Esophagus muscularis mucosa (tissue), 4 donors: ENCODE data around the gene B2M. TPM values are rescaled to one million over a fixed set of nuclear protein-coding genes. Genes with fewer than 3 reads are reported as not detected.
"Not testable (repeated sequence)": the region's sequence is repeated elsewhere in the genome, so short reads cannot be mapped to it uniquely, and the experiment has no call there.

Source experiments
- DNase-seq: peaks from one replicate; pipeline ENCODE4 v3.0.0-alpha.2; 2017; ENCODE audit errors: extremely low spot score
- H3K27ac ChIP-seq, 4 donors: fragments of 200-600 bp; sonication (generic); replicated peaks in 1 of 4; 1 replicate in 3 of 4; 2 replicates in 1 of 4; pipeline ENCODE4 v1.5.1; 2016 to 2019; ENCODE audit warnings: mild to moderate bottlenecking in 1 of 4
- H3K27me3 ChIP-seq, 4 donors: fragments of 200-600 bp; sonication (generic); one replicate each; pipeline versions ENCODE4 v1.5.1 to v1.6.0; 2016 to 2019
- H3K36me3 ChIP-seq, 4 donors: fragments of 200-600 bp; sonication (generic); one replicate each; pipeline ENCODE4 v1.5.1; 2016 to 2019
- H3K4me1 ChIP-seq, 4 donors: fragments of 200-600 bp; sonication (generic); one replicate each; pipeline ENCODE4 v1.5.1; 2016 to 2019
- H3K4me3 ChIP-seq, 4 donors: fragments of 200-600 bp; sonication (generic); 1 replicate in 2 of 4; 2 replicates in 2 of 4; pipeline ENCODE4 v1.5.1; 2016 to 2019; ENCODE audit warnings: mild to moderate bottlenecking in 4 of 4, moderate library complexity in 1 of 4
- H3K9me3 ChIP-seq, 4 donors: fragments of 200-600 bp; sonication (generic); 1 replicate in 3 of 4; 2 replicates in 1 of 4; pipeline ENCODE4 v1.5.1; 2016 to 2019
- CTCF ChIP-seq, 3 experiments: fragments of 200-600 bp in 2 of 3; fragments of 450-650 bp in 1 of 3; sonication (generic) in 2 of 3; IDR thresholded peaks; one replicate each; pipeline ENCODE4 v1.5.1; 2017 to 2019; ENCODE audit warnings: antibody characterized with exemption in 3 of 3, mild to moderate bottlenecking in 2 of 3, moderate library complexity in 1 of 3
- EP300 ChIP-seq: sonication (generic); formaldehyde crosslinking; IDR thresholded peaks from one replicate; pipeline ENCODE4 v1.6.1; 2017; ENCODE audit warnings: antibody characterized with exemption
- POLR2A ChIP-seq: fragments of 450-650 bp; IDR thresholded peaks from one replicate; pipeline ENCODE4 v1.6.1; 2017; ENCODE audit warnings: antibody characterized with exemption, moderate library complexity, mild to moderate bottlenecking, low read depth
- POLR2AphosphoS5 ChIP-seq, 2 donors: sonication (generic); formaldehyde crosslinking; IDR thresholded peaks; one replicate each; pipeline ENCODE4 v1.6.1; 2017; ENCODE audit warnings: antibody characterized with exemption in 2 of 2
- WGBS: methylation state at CpG from one replicate; pipeline ENCODE4 v1.1.5; 2018; 5-methylcytosine and 5-hydroxymethylcytosine counted together
- intact Hi-C: fragments of 100-400 bp; cut with DNase I; formaldehyde crosslinking; loops from one replicate; pipeline ENCODE4 v1.15.1; 2023
- total RNA-seq, 4 donors: library from RNA; depleted of rRNA; stranded (reverse); fragments of >200 nt; gene quantifications; one replicate each; pipeline versions ENCODE4 v1.1.0 to v1.2.1, GENCODE V29; 2016

The B2M gene
- total RNA-seq, 4 donors from 2014 or later, result 1,352 to 2,424 (median 1,510) TPM

- TF ChIP-seq POLR2A, result no peak
- no peak for TF ChIP-seq POLR2AphosphoS5 (IDR thresholded peaks at IDR 0.05)
- TF ChIP-seq CTCF (IDR thresholded peaks at IDR 0.05), result no peak
- TF ChIP-seq EP300, result no peak
- H3K27ac ChIP-seq, result no peak overlapping the region
Measured at GRCh38 chr15:44722011-44722410, 10.7 kb downstream of the B2M start.

DNA sequence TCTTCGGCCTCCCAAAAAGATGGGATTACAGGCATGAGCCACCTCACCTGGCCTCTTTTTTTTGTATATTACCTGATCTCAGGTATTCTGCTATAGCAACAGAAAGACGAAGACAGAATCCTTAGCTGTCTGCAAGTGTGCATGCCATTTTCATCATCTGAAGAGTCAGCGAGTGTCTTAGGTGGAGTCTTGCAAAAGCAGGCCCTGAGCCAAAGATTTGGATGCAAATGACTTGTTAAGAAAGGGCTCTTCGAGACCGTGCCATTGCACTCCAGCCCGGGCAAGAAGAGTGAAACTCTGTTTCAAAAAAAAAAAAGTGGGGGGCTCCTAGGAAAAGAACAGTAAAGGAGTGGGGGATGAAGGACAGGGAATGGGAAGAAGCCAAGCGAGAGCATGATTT lies 14.8 kb downstream of the B2M start:
- Histone ChIP-seq H3K36me3 (no peaks in the 10 kb centered on the region), H3K9me3 (no peaks in the 10 kb centered on the region), H3K27me3 (no peaks in the 10 kb centered on the region), H3K4me1 (peaks cover 25 to 47% (median 42%) of the 10 kb centered on the region in 4 donors), H3K4me3 (peak overlapping the region in 2 of 4 donors; percentile 17 to 35), H3K27ac (peak overlapping the region; percentile 96 to 99 (median 98))
- TF ChIP-seq EP300, result no peak
- TF ChIP-seq POLR2A, result no peak
- no peak for TF ChIP-seq POLR2AphosphoS5 (IDR thresholded peaks at IDR 0.05)
- no peak for TF ChIP-seq CTCF (IDR thresholded peaks at IDR 0.05)
- intact Hi-C loops, result loop anchor here (2.0 kb wide), 1 partner anchor 13 kb away; no protein-coding TSS in a partner anchor
- no peak for DNase-seq
- 73% methylated on average over 7 of the region's 7 CpGs for WGBS

More at GRCh38 chr15:44722011-44722410, 10.7 kb downstream of the B2M start:
- Histone ChIP-seq H3K27me3 (no peaks in the 10 kb centered on the region), H3K9me3 (no peaks in the 10 kb centered on the region), H3K4me3 (no peak overlapping the region), H3K4me1 (peaks cover 10 to 21% (median 18%) of the 10 kb centered on the region in 4 donors), H3K36me3 (peaks cover 8 to 32% (median 25%) of the 10 kb centered on the region in 4 donors)
- 92% methylated on average over 2 of the region's 2 CpGs for WGBS
- intact Hi-C loops, result no loop called here
- no peak for DNase-seq

- Histone ChIP-seq H3K4me1 (peaks cover 29 to 54% (median 45%) of the 10 kb centered on the region in 4 donors), H3K27ac (peak overlapping the region; percentile 96 to 99 (median 98)), H3K4me3 (peak overlapping the region in 2 of 4 donors; percentile 17 to 35), H3K27me3 (no peaks in the 10 kb centered on the region), H3K36me3 (peaks cover 0 to 6% (median 4%) of the 10 kb centered on the region in 4 donors), H3K9me3 (no peaks in the 10 kb centered on the region)
- intact Hi-C loops, result loop anchor here (2.0 kb wide), 1 partner anchor 14 kb away; no protein-coding TSS in a partner anchor
- DNase-seq, result no peak
- TF ChIP-seq POLR2AphosphoS5 (IDR thresholded peaks at IDR 0.05), result peak; percentile 74 to 79
- peak; percentile 17 for TF ChIP-seq POLR2A
- TF ChIP-seq CTCF (IDR thresholded peaks at IDR 0.05), result no peak
- WGBS, result 41% methylated on average over 5 of the region's 5 CpGs
Measured at GRCh38 chr15:44726568-44727484, 15.5 kb downstream of the B2M start.

DNA sequence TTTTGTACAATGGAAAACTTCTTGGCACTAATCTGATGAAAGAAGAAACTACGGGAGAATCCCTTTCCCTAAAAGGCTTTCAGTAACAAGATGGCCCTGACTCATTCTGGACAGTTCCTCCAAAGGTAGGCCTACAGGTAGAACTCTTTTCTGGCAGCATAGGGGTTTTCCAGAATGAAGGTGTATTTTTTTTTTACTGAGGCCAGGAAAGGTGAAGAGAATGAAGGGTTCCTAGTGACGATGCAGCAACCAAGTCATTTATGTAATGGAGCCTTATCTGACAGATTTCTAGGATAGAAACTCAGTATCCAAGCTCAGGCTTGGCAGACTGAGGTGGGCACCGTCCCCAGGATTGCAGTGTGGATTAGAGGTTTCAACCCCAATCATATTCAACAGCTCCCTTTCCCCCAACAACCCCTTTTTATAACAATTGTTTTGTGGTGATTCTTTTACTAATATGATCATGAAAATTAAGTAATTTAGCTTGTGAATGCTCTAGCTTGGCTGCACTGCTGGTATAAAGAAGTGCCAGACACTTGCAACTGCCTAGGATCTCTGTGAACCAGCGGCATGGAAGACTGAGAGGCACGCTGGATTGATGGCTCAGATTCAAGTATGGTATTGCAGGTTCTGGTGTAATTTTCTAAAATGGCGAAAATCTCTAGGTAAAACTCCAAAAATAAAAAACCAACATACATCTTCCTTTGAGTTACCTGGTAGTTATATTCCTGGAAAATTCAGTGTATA lies 16.3 kb downstream of the B2M start:
- no peak for DNase-seq
- Histone ChIP-seq H3K36me3 (peaks cover 0 to 12% (median 9%) of the 10 kb centered on the region in 4 donors), H3K27me3 (no peaks in the 10 kb centered on the region), H3K27ac (peak overlapping the region; percentile 96 to 99 (median 98)), H3K4me1 (peaks cover 29 to 60% (median 48%) of the 10 kb centered on the region in 4 donors), H3K4me3 (peak overlapping the region in 2 of 4 donors; percentile 80 to 84), H3K9me3 (no peaks in the 10 kb centered on the region)
- WGBS, result 90% methylated on average over 6 of the region's 6 CpGs
- intact Hi-C loops, result loop anchor here (2.0 kb wide), 1 partner anchor 15 kb away; no protein-coding TSS in a partner anchor
- TF ChIP-seq POLR2A (no peak), EP300 (no peak), CTCF (IDR thresholded peaks at IDR 0.05) (no peak), POLR2AphosphoS5 (IDR thresholded peaks at IDR 0.05) (no peak)

- Histone ChIP-seq H3K27ac (peak overlapping the region; percentile 96 to 99 (median 98)), H3K4me1 (peaks cover 29 to 60% (median 48%) of the 10 kb centered on the region in 4 donors), H3K36me3 (peaks cover 0 to 12% (median 9%) of the 10 kb centered on the region in 4 donors), H3K4me3 (peak overlapping the region; percentile 75 to 86 (median 82))
- WGBS, result 73% methylated on average over 5 of the region's 5 CpGs
- intact Hi-C loops, H3K27me3 ChIP-seq, H3K9me3 ChIP-seq, DNase-seq: not testable (repeated sequence)
Measured at GRCh38 chr15:44728232-44728575, 16.9 kb downstream of the B2M start.
